SU-DHL-6 (cell line): ENCODE data around the gene RPTOR.

Experiments
- EZH2phosphoT487 ChIP-seq: fragments of 200-600 bp; sonication (generic), shearing (Covaris generic); conservative IDR thresholded peaks from 2 replicates; pipeline ENCODE4 v1.6.1; 2018; ENCODE audit warnings: mild to moderate bottlenecking, antibody characterized with exemption, low read length, moderate library complexity, mixed read lengths
- TF ChIP-seq, protein P1 (sequence below): fragments of 200-600 bp; sonication (generic); IDR thresholded peaks from one replicate; pipeline ENCODE4 v1.5.1; 2017; ENCODE audit warnings: antibody characterized with exemption, mild to moderate bottlenecking, low read length, moderate library complexity; ENCODE audit not compliant: insufficient read depth, poor library complexity, severe bottlenecking

DNA sequence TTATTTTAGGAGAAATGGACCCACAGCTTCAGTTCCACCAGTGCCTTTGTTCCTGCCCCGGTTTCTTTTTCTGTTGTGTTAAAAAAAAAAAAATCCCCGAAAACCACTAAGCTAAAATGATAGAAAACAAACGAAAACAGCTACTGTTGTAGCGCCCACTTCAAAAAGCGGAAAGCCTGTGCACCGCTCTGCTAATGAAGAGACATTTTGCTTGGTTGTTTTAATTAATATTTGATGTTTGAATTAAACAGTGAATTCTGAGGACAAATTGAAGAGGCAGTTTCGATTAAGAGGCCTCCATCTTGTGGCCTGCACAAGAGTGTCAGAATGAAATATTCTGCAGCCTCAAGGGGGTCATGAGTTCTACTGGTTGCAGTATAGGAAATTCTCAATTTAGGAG lies 186.7 kb downstream of the RPTOR start:
- TF ChIP-seq, protein P1, sequence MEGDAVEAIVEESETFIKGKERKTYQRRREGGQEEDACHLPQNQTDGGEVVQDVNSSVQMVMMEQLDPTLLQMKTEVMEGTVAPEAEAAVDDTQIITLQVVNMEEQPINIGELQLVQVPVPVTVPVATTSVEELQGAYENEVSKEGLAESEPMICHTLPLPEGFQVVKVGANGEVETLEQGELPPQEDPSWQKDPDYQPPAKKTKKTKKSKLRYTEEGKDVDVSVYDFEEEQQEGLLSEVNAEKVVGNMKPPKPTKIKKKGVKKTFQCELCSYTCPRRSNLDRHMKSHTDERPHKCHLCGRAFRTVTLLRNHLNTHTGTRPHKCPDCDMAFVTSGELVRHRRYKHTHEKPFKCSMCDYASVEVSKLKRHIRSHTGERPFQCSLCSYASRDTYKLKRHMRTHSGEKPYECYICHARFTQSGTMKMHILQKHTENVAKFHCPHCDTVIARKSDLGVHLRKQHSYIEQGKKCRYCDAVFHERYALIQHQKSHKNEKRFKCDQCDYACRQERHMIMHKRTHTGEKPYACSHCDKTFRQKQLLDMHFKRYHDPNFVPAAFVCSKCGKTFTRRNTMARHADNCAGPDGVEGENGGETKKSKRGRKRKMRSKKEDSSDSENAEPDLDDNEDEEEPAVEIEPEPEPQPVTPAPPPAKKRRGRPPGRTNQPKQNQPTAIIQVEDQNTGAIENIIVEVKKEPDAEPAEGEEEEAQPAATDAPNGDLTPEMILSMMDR: no peak
- TF ChIP-seq EZH2phosphoT487: no peak
